A673 (cell line): ENCODE measurements around the gene NXF1.

Experiments used
- CTCF ChIP-seq: fragments of 300-800, 200-600 bp; sonication (generic); conservative IDR thresholded peaks from 2 replicates; pipeline ENCODE4 v1.5.1; 2017; ENCODE audit warnings: low read depth, mild to moderate bottlenecking, antibody characterized with exemption, low read length, moderate library complexity, mixed read lengths
- EZH2 ChIP-seq: fragments of 200-600 bp; sonication (generic); IDR thresholded peaks from 2 replicates; pipeline ENCODE4 v1.6.1; 2017; ENCODE audit warnings: borderline replicate concordance, low read depth, mild to moderate bottlenecking, mixed read lengths, antibody characterized with exemption, low read length; ENCODE audit not compliant: poor library complexity, severe bottlenecking

GRCh38 chr11:62753736-62754603 is 51.3 kb downstream of the NXF1 start, which contains the start of gene ZBTB3:
- no peak for TF ChIP-seq CTCF
- TF ChIP-seq EZH2 = no peak
